Natural killer cell (primary cell): ENCODE results near the gene KRT37. TPM values are rescaled to one million over a fixed set of nuclear protein-coding genes. Genes with fewer than 3 reads are reported as not detected.
"Not testable (repeated sequence)": the region's sequence is repeated elsewhere in the genome, so short reads cannot be mapped to it uniquely, and the experiment has no call there.

Source experiments
- ATAC-seq, 3 donors: fragments of 150-1000 bp in 2 of 3; fragments of 200-7000 bp in 1 of 3; cut with Tn5 transposase; 1 replicate in 1 of 3; 2 replicates in 2 of 3; pipeline ENCODE4 v1.10.0; 2021; ENCODE audit warnings: mild to moderate bottlenecking in 2 of 3, moderate library complexity in 2 of 3
- DNase-seq, 2 donors: peaks; one replicate each; pipeline versions ENCODE4 v3.0.0 to v3.0.0-alpha.2; 2013 to 2021; ENCODE audit warnings: mixed read lengths in 1 of 2
- H3K27ac ChIP-seq: one replicate; pipeline ENCODE4 v1.5.1; 2013; ENCODE audit warnings: mild to moderate bottlenecking, low read length
- H3K27me3 ChIP-seq: one replicate; pipeline ENCODE4 v1.6.1; 2013; ENCODE audit warnings: low read length; ENCODE audit not compliant: control insufficient read depth, insufficient read depth
- H3K36me3 ChIP-seq: one replicate; pipeline ENCODE4 v1.6.1; 2013; ENCODE audit warnings: low read length; ENCODE audit not compliant: control insufficient read depth, insufficient read depth
- H3K4me1 ChIP-seq: one replicate; pipeline ENCODE4 v1.6.1; 2013; ENCODE audit warnings: low read length; ENCODE audit not compliant: control insufficient read depth, insufficient read depth
- H3K4me3 ChIP-seq: one replicate; pipeline ENCODE4 v1.5.1; 2013; ENCODE audit warnings: low read length
- H3K9me3 ChIP-seq: one replicate; pipeline ENCODE4 v1.6.1; 2013; ENCODE audit warnings: low read length; ENCODE audit not compliant: control insufficient read depth, insufficient read depth
- H3K27ac Mint-ChIP-seq, 2 donors: one replicate each; pipeline ENCODE4 v1.8.0; 2022; ENCODE audit warnings: mild to moderate bottlenecking in 2 of 2, mixed read lengths in 2 of 2, moderate library complexity in 1 of 2
- H3K27me3 Mint-ChIP-seq, 2 donors: one replicate each; pipeline ENCODE4 v1.8.0; 2022; ENCODE audit warnings: low read depth in 2 of 2, mixed read lengths in 2 of 2
- H3K36me3 Mint-ChIP-seq: one replicate; pipeline ENCODE4 v1.8.0; 2022; ENCODE audit warnings: mixed read lengths
- H3K4me1 Mint-ChIP-seq, 2 donors: one replicate each; pipeline ENCODE4 v1.8.0; 2022; ENCODE audit warnings: mixed read lengths in 2 of 2
- H3K4me3 Mint-ChIP-seq: one replicate; pipeline ENCODE4 v1.8.0; 2022; ENCODE audit warnings: mild to moderate bottlenecking, moderate library complexity, mixed read lengths
- H3K9me3 Mint-ChIP-seq, 2 donors: one replicate each; pipeline ENCODE4 v1.8.0; 2022; ENCODE audit warnings: mixed read lengths in 2 of 2
- CTCF ChIP-seq: fragments of 200-600 bp; IDR thresholded peaks from one replicate; pipeline ENCODE4 v1.8.0; 2022; ENCODE audit warnings: antibody characterized with exemption
- WGBS: methylation state at CpG from one replicate; pipeline ENCODE4 v1.1.7; 2013; ENCODE audit warnings: missing lambda C conversion rate; ENCODE audit not compliant: insufficient coverage; 5-methylcytosine and 5-hydroxymethylcytosine counted together
- intact Hi-C: fragments of 100-400 bp; cut with micrococcal nuclease; formaldehyde crosslinking; loops from one replicate; pipeline ENCODE4 v1.14.2; 2022
- total RNA-seq, 4 donors: library from RNA; stranded (reverse); fragments of 120-200 nt in 1 of 4; gene quantifications; one replicate each; pipeline versions ENCODE4 v1.2.3 to v1.2.4, GENCODE V29; 2013 to 2022

Gene KRT37
- total RNA-seq, 3 donors from 2014 or later (not counting 1 experiment from before 2014, with no cell fraction given): not detected

GRCh38 chr17:41383690-41384089, 40.7 kb downstream of the KRT37 start:
- Histone ChIP-seq H3K27me3 (no peaks in the 10 kb centered on the region), H3K27ac (no peak overlapping the region), H3K4me1 (no peaks in the 10 kb centered on the region), H3K9me3 (peaks cover 2% of the 10 kb centered on the region), H3K36me3 (no peaks in the 10 kb centered on the region), H3K4me3 (no peak overlapping the region)
- Mint-ChIP-seq H3K9me3 (peaks cover 4 to 7% of the 10 kb centered on the region in 2 donors), H3K27ac (no peak overlapping the region), H3K4me3 (no peak overlapping the region), H3K27me3 (peaks cover 20 to 54% of the 10 kb centered on the region in 2 donors), H3K4me1 (no peaks in the 10 kb centered on the region), H3K36me3 (peaks cover 16% of the 10 kb centered on the region)
- no peak for TF ChIP-seq CTCF
- intact Hi-C loops: no loop called here
- WGBS: 93% methylated on average over 1 of the region's 1 CpG
- ATAC-seq (no peak), DNase-seq (no peak)

GRCh38 chr17:41382394-41382793, 42.0 kb downstream of the KRT37 start:
- 100% methylated on average over 1 of the region's 1 CpG for WGBS
- H3K27ac ChIP-seq: no peak overlapping the region
- no peak for TF ChIP-seq CTCF
- H3K36me3 ChIP-seq: no peaks in the 10 kb centered on the region
- intact Hi-C loops: no loop called here
- Mint-ChIP-seq H3K4me1 (no peaks in the 10 kb centered on the region), H3K4me3 (no peak overlapping the region), H3K27ac (no peak overlapping the region), H3K27me3 (peaks cover 18 to 46% of the 10 kb centered on the region in 2 donors), H3K9me3 (peaks cover 4 to 7% of the 10 kb centered on the region in 2 donors), H3K36me3 (peaks cover 14% of the 10 kb centered on the region)
- no peaks in the 10 kb centered on the region for H3K27me3 ChIP-seq
- ATAC-seq (no peak), DNase-seq (no peak)
- H3K4me1 ChIP-seq: no peaks in the 10 kb centered on the region
- peaks cover 2% of the 10 kb centered on the region for H3K9me3 ChIP-seq
- H3K4me3 ChIP-seq: no peak overlapping the region

- H3K36me3 Mint-ChIP-seq: not testable (repeated sequence)
Measured at GRCh38 chr17:41381943-41382342, 42.4 kb downstream of the KRT37 start, which contains the start of gene KRT34. Gene KRT34 (minus strand): TSS chr17:41382306. CDS start chr17:41382246, 60 bp downstream.

GRCh38 chr17:41380091-41380490, 44.3 kb downstream of the KRT37 start:
- H3K4me1 ChIP-seq, intact Hi-C loops, H3K4me3 Mint-ChIP-seq, H3K4me1 Mint-ChIP-seq, H3K4me3 ChIP-seq, H3K27me3 ChIP-seq, H3K27ac Mint-ChIP-seq, H3K9me3 ChIP-seq, H3K27ac ChIP-seq, H3K9me3 Mint-ChIP-seq, H3K36me3 ChIP-seq, ATAC-seq, DNase-seq, H3K36me3 Mint-ChIP-seq: not testable (repeated sequence)
- peaks cover 19 to 33% of the 10 kb centered on the region in 2 donors for H3K27me3 Mint-ChIP-seq
- 89% methylated on average over 7 of the region's 7 CpGs for WGBS

More at GRCh38 chr17:41381943-41382342, 42.4 kb downstream of the KRT37 start, which contains the start of gene KRT34:
- ATAC-seq, H3K4me3 Mint-ChIP-seq, H3K9me3 ChIP-seq, H3K36me3 ChIP-seq, DNase-seq, H3K27me3 ChIP-seq, H3K27ac Mint-ChIP-seq, H3K9me3 Mint-ChIP-seq, H3K4me3 ChIP-seq, intact Hi-C loops, H3K4me1 Mint-ChIP-seq, H3K27ac ChIP-seq, H3K4me1 ChIP-seq: not testable (repeated sequence)
- H3K27me3 Mint-ChIP-seq: peaks cover 20 to 41% of the 10 kb centered on the region in 2 donors
- WGBS: 95% methylated on average over 13 of the region's 13 CpGs
